KOPT-K1 (cell line): ENCODE measurements around the gene CRYBA4.

Experiments
- H3K27ac ChIP-seq: fragments of 200-600 bp; sonication (generic); 2 replicates; pipeline ENCODE4 v1.5.1; 2016; ENCODE audit warnings: antibody characterized with exemption, mild to moderate bottlenecking, low read depth, low read length; ENCODE audit not compliant: poor library complexity, severe bottlenecking
- H3K36me3 ChIP-seq: fragments of 200-600 bp; sonication (generic); 2 replicates; pipeline ENCODE4 v1.5.1; 2017; ENCODE audit warnings: antibody characterized with exemption, mild to moderate bottlenecking, low read length, moderate library complexity; ENCODE audit not compliant: insufficient read depth
- H3K9me3 ChIP-seq: fragments of 200-600 bp; sonication (generic); 2 replicates; pipeline ENCODE4 v1.5.1; 2017; ENCODE audit warnings: antibody characterized with exemption, low read length, mild to moderate bottlenecking; ENCODE audit not compliant: insufficient read depth, poor library complexity, severe bottlenecking

The CRYBA4 gene

DNA sequence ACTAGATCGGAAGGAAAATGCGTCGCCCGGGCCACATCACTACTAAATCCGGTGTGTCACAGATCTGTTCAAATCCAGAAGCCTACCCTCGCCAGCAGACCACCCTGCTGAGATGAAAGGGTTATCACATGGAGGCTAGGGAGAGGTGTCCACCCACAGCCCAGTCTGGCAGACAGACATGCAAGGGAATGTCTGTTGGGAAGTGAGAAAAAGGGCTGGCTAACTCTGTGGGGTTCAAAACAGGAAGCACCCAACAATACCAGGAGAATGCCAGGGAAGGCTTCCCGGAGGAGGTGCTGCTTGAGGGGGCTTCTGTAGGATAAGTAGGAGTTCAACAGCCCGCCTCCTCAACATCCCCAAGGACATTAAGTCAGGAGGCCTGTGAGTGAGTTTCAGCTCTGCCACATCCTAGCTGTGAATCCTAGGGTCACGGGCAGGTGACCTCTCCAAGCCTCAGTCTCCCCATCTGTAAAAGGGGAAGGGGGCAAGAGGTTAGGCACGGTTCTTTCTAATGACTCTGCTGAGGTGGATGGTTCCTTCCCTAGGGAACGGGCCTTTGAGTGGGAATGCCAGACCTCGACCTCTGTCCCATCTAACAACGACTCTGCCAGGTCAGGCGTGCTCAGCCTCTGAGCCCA, 32.9 kb upstream of the CRYBA4 start:
- no peaks in the 10 kb centered on the region for H3K9me3 ChIP-seq
- peak overlapping the region; percentile 75 for H3K27ac ChIP-seq
- peaks cover 14% of the 10 kb centered on the region for H3K36me3 ChIP-seq

DNA sequence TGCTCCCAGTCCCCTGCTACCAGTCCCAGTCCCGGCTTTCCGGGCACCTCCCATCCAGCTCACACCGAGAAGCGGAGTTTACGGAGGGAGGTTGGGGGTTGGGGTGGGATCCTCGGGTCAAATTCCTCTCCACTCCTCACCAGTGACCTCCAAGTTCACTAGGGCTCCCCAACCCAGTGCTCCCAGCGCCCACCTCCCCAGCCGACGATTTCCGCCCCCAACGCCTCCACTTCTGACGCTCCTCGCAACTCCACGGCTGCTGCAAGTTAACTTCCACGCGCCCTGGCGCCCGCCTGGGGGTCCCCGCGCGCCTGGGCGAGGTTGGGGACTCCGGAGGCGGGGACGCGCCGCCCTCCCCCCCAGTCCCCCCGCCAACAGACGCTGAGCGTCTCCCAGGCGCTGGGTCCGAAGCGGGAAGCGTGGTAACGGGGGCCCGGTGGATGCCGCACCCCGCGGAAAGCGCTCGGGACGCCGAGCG, 32.4 kb upstream of the CRYBA4 start:
- H3K9me3 ChIP-seq, result no peaks in the 10 kb centered on the region
- H3K27ac ChIP-seq, result peak overlapping the region; percentile 75
- H3K36me3 ChIP-seq, result peaks cover 8% of the 10 kb centered on the region

DNA sequence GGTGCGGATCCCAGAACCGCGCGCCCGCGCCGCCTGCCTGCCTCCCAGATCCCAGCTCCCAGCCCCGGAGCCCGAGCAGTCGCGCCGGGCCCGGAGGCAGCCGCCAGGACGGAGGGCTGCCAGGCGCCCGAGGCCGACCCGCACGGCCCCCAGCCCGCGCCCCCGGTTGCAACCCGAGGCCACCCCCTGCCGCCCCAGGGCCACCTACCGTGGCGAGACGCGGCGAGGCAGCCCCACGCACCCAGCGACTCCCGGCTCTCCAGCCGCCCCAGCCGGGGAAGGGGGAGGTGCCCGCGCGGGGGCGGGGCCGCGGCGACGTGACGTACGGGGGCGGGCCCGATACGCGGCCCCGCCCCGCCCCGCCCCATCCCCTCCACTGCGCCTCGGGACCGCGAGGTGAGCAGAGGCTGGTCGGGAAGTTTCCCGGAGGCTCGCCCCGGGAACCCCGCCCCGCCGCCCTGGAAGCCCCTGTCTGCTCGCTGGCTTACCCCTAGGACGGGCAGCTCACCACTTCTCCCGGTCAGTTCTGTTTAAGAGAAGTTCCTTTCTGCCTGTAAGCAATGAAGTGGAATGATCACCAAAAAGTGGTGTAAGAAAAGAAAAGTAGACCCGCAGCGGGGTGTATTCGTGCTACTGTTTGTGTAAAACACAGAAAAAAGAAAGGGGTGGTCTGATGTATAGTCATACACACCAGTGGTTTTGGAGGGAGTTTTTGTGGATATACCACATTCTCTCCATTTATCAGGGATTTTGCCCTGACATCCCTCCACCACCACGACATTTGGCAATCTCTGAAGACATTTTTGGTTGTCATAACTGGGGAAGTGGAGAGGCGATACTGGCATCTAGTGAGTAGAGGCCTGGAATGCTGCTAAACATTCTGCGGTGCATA, 31.7 kb upstream of the CRYBA4 start, which contains the start of gene TPST2:
TPST2 (minus strand) TSS at position 288 of the 892 bp plus-strand sequence. CDS start 48,502 bp downstream, outside the sequence.
- Histone ChIP-seq H3K27ac (peak within 1 kb of the TSS; percentile 75), H3K9me3 (no peaks in the 10 kb centered on the region), H3K36me3 (peaks cover 8% of the 10 kb centered on the region)

DNA sequence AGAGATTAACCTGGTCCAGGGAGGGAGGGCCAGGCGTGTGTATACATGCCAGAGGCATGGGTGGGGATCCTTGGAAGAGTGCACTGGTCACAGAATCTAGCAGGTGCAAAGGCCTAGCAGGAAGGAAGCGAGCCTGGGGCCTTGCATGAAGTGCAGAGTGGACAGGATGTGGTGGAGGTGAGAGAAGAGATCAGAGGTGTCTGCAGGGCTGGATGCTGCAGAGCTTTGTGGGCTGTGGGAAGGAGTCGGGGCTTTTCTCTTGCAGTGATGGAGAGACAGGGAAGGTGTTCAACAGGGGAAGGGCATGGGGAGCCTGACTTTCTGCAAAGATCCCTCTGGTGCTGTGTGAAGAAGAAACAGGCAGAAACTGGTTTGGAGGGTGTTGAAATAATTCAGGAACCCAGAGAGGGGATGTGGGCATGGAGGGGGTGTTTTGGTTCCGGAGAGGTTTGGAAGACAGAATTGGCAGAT, 29.3 kb upstream of the CRYBA4 start:
- peak overlapping the region; percentile 66 for H3K27ac ChIP-seq
- peaks cover 3% of the 10 kb centered on the region; the same call in 1 of the 2 replicates for H3K36me3 ChIP-seq
- H3K9me3 ChIP-seq, result no peaks in the 10 kb centered on the region

DNA sequence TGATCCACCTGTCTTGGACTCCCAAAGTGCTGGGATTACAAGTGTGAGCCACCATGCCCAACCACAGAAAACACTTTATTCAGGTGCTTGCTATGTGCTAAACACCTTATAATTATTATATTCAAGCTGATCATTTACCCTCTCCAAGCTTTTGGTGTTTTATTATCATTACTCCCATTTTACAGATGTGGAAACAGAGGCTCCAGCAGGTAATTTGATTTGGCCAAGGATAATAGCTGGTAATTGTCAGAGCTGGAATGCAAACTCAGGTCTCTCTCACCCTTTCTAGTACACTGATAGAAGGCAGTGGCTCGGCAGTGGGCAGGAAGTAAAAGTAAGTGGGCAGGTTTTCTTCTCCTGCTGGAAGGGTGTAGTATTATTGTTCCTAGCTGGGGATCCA, 28.0 kb upstream of the CRYBA4 start:
- Histone ChIP-seq H3K36me3 (no peaks in the 10 kb centered on the region), H3K27ac (peak overlapping the region; percentile 48), H3K9me3 (no peaks in the 10 kb centered on the region)

DNA sequence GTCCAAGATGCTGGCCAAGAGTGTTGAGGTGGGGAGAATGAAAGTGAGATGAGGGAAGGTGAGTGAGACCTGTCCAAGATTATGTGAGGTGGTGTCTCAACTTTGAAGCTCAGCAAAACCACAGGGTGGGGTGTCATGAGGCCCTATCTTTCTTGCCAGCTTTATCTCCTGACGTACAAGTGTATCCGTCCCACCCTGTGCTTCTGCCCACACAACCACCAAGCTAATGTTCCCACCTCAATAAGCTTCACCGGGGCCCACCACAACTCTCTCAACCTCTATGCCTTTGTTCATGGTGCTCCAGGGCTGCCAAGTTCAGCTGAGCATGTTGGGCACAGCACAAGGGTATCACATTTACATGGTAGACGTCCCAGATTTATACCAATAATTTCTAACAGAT, 24.7 kb upstream of the CRYBA4 start:
- Histone ChIP-seq H3K27ac (peak overlapping the region; percentile 51), H3K36me3 (no peaks in the 10 kb centered on the region), H3K9me3 (no peaks in the 10 kb centered on the region)

DNA sequence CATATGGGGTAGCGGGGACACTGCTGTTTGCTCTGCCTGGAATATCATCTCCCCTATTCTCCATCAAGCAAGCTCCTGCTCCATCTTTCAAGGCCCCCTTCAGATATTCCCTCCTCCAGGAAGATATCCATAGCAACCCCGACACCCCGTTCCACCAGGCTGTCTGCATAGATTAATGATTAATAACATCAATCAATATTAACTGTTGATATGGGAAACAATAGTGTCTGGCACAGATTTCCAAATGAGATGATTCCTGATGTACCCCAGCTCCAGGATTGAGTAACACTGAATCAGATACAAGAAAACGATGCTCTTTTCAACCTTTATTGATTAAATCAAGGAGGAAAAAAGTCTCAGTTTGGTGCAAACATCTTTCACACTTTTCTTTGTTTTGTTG, 24.3 kb upstream of the CRYBA4 start:
- peak overlapping the region; percentile 51 for H3K27ac ChIP-seq
- H3K36me3 ChIP-seq, result no peaks in the 10 kb centered on the region
- H3K9me3 ChIP-seq, result no peaks in the 10 kb centered on the region

DNA sequence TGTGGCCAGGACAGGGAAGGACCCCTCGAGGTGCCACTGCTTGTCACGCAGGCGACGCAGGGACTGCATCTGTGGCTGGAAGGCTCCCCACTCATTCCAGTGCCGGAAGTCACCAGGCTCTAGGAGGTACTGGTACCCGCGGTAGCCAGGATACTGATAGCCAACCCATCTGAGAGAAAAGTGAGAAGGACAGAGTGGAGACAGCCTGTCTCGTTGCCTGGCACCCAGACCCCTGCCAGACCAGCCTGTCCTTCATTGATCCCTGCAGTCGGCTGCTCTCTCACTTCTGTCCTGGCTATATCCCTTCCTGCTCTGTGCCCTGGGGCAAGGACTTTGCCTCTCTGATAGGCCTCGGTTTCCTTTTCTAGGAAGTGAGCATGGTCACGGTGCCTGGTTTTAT, 22.3 kb upstream of the CRYBA4 start:
- Histone ChIP-seq H3K36me3 (no peaks in the 10 kb centered on the region), H3K27ac (no peak overlapping the region), H3K9me3 (no peaks in the 10 kb centered on the region)

DNA sequence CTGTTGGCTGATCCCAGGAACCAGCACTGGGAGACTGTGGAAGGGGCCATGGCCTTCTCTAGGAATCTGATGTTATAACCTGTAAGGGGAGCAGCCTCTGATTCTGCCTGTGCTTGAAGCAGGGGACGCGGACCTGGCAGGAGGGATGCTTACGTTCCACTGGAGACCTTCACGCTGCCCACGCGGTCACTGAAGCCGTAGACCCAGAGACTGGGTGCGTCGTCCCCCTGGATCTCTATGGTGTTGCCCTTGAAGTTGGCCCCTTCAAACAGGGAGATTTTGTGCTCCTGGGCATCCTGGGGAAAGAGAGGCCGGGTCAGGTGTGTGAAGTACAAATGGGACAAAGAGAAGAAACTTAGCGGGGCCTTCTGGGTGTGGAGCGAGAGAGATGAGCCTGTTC, 20.0 kb upstream of the CRYBA4 start:
- H3K9me3 ChIP-seq, result no peaks in the 10 kb centered on the region
- H3K27ac ChIP-seq, result no peak overlapping the region
- no peaks in the 10 kb centered on the region for H3K36me3 ChIP-seq

DNA sequence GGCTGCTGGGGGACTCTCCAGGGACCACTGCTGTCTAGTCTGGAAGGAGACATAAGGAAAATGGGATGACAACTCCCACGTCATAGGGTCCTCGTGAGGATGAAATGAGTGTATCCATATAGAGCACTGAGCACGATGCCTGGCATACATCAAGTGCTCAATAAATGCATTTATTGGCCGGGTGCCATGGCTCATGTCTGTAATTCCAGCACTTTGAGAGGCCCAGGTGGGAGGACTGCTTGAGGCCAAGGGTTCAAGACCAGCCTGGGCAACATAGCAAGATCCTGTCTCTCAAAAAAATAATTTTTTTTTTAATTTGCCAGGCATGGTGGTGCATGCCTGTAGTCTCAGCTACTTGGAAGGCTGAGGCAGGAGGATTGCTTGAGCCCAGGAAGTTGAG, 19.6 kb upstream of the CRYBA4 start:
- no peak overlapping the region for H3K27ac ChIP-seq
- no peaks in the 10 kb centered on the region for H3K9me3 ChIP-seq
- no peaks in the 10 kb centered on the region for H3K36me3 ChIP-seq

DNA sequence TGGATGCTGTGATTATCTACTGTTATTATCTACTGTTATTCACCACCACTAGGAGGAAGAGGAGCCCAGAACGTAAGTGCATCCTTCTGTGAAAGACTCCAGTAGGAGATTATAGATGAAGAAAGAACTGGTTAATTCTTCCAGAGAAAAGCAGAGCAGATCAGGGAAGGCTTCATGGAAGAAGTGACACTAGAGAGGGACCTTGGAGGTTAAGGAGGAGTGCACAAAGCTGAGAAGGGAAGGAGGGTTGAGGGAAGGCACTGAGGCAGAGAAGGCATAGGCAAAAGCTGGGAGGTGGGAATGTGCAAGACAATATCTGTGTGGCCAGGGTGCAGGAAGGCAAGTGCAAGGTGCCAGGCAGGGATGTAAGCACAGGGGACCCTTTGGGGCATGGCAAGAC, 17.4 kb upstream of the CRYBA4 start:
- no peak overlapping the region for H3K27ac ChIP-seq
- no peaks in the 10 kb centered on the region for H3K9me3 ChIP-seq
- H3K36me3 ChIP-seq, result no peaks in the 10 kb centered on the region

DNA sequence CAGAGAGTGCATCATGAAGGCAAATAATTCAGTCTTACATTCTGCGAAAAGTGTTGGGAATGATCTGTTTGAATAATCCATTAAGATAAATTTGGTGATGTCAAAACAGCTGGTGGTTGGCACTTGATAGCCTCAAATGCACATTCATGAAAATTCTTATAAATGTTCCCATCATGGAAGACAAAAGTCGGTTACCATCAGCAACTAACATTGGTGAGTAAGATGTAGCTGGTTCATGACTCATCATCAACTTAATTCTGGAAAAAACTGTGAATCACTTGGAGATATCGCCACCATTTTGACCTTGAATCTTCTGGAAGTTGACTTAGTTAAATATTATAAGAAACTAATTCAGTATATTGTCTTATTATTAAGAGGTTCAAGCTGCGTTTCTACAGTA, 15.2 kb upstream of the CRYBA4 start:
- no peaks in the 10 kb centered on the region for H3K9me3 ChIP-seq
- no peaks in the 10 kb centered on the region for H3K36me3 ChIP-seq
- no peak overlapping the region for H3K27ac ChIP-seq

DNA sequence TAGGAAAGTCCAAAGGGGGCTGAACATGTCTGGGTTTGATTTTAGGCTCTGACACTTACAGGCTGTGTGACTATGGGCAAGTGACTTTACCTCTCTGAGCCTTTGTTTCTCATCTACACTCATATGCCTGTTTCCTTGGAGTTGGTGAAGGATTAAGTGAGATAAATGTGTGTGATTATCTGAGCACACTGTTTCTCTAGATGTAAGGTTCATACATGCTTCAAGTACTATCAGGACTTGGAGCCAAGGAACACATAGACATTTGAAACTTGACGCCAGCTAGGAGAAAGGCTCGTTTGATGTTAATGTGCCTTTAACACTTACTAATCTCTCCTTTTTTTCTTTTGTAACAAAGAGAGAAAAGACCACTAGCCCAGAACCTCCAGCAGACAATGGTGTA, 13.6 kb upstream of the CRYBA4 start:
- Histone ChIP-seq H3K27ac (no peak overlapping the region), H3K9me3 (no peaks in the 10 kb centered on the region), H3K36me3 (no peaks in the 10 kb centered on the region)

DNA sequence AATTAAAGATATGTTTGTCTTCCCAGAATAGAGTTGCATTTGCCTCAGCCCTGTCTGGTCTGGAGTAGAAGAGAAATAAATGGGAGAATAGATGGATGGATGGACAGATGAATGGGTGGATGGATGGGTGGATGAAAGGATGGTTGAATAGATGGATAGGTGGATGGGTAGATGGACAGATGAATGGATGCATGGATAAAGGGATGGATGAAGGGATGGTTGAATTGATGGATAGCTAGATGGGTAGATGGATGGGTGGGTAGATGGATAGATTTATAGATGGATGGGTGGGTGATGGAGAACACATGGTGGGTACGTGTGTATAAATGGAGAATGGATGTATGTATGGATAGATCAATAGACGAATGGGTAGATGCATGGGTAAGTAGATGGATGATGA, 12.5 kb upstream of the CRYBA4 start:
- Histone ChIP-seq H3K9me3 (no peaks in the 10 kb centered on the region), H3K36me3 (no peaks in the 10 kb centered on the region), H3K27ac (no peak overlapping the region)

DNA sequence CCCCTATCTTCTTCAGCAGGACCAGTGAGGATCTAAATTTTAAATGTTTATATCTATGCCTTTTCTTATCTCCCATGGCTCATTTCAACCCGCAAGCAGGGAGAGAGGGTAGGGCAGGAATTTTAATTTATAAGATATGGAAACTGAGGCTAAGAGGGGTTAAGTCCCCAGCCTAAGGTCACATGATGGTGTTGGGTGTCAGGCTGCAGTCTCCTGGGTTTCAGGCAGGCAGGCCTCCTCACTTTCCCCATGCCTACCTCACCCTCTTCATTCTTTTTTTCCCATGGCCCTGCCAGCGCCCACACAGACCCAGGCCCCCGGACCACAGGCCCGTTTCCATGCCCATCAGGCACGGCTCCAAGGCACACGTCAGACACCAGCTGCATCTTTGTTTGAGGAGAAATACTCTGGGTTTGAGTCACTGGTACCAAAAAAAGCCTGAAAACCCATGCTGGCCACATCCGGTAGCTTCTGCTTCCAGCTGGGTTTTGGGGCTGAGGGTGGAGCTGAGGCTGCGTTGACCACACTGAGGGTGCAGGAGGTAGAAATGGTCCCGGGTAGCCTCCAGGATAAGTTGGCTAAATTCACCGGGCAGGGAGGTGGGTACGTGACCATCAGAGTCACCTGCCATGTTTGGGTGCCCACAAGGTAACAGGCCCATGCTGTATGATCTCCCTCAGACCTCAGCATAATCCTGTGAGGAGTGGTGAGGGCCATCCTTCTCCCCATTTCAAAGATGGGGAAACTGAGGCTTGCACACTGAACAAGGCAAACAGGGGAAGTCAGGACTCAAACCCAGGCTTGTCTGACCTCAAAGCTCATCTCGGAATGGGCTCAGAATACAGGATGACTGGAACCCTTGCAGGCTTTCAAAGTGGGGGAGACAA, 11.4 kb upstream of the CRYBA4 start:
- Histone ChIP-seq H3K36me3 (no peaks in the 10 kb centered on the region), H3K9me3 (no peaks in the 10 kb centered on the region), H3K27ac (no peak overlapping the region)
